Panc1 (cell line): ENCODE measurements around the gene ZNF410. TPM values are rescaled to one million over a fixed set of nuclear protein-coding genes. Genes with fewer than 3 reads are reported as not detected.
"Not testable (repeated sequence)": the region's sequence is repeated elsewhere in the genome, so short reads cannot be mapped to it uniquely, and the experiment has no call there.

Experiments used
- ATAC-seq: fragments of 200-7000 bp; cut with Tn5 transposase; 2 replicates; pipeline ENCODE4 v1.9.1; 2020; ENCODE audit warnings: mild to moderate bottlenecking, moderate library complexity
- Bru-seq: library from RNA; stranded (reverse); fragments of 400-500 nt; gene quantifications from one replicate; lab custom pipeline; 2021; lab: Mats Ljungman, UMichigan
- BruChase-seq, 2 experiments: library from RNA; stranded (reverse); fragments of 400-500 nt; gene quantifications; one replicate each; lab custom pipeline; 2021; lab: Mats Ljungman, UMichigan
- BruUV-seq: library from RNA; stranded (reverse); fragments of 400-500 nt; replicated peaks from 2 replicates; lab custom pipeline; 2021; lab: Mats Ljungman, UMichigan
- CTCF ChIA-PET: fragments of 300-600 bp; sonication (Branson Sonifier 250); formaldehyde crosslinking; loops from one replicate; lab custom pipeline; 2022; ENCODE audit warnings: antibody characterized with exemption; lab: Charles Lee
- POLR2A ChIA-PET: fragments of 300-600 bp; sonication (Branson Sonifier 250); formaldehyde crosslinking; loops from one replicate; lab custom pipeline; 2022; ENCODE audit warnings: antibody characterized with exemption; lab: Charles Lee
- DNase-seq: peaks from one replicate; pipeline ENCODE4 v3.0.0-alpha.2; 2010; ENCODE audit warnings: low read depth, low spot score
- H3K27ac ChIP-seq: 2 replicates; pipeline ENCODE4 v1.5.1; 2011; ENCODE audit warnings: mild to moderate bottlenecking, low read length, inconsistent platforms
- H3K27me3 ChIP-seq: fragments of 200-500 bp; sonication (Bioruptor generic); 2 replicates; pipeline ENCODE4 v1.6.0; 2014; ENCODE audit warnings: low read length, inconsistent platforms; ENCODE audit not compliant: control insufficient read depth, insufficient read depth
- H3K36me3 ChIP-seq: fragments of 200-500 bp; sonication (Bioruptor generic); 2 replicates; pipeline ENCODE4 v1.5.1; 2014; ENCODE audit warnings: inconsistent platforms, mild to moderate bottlenecking, low read length, moderate library complexity; ENCODE audit not compliant: control insufficient read depth, insufficient read depth
- H3K4me1 ChIP-seq: 2 replicates; pipeline ENCODE4 v1.5.1; 2011; ENCODE audit warnings: inconsistent platforms, mild to moderate bottlenecking, low read length, moderate library complexity; ENCODE audit not compliant: control insufficient read depth, insufficient read depth
- H3K4me3 ChIP-seq, 2 experiments: 2 replicates each; pipeline ENCODE4 v1.5.1; 2011 to 2012; ENCODE audit warnings: low read depth in 2 of 2, low read length in 2 of 2, mild to moderate bottlenecking in 2 of 2, inconsistent platforms in 1 of 2, moderate library complexity in 1 of 2
- H3K9me3 ChIP-seq: fragments of 200-500 bp; sonication (Bioruptor generic); 2 replicates; pipeline ENCODE4 v1.5.1; 2014; ENCODE audit warnings: low read depth, mild to moderate bottlenecking, inconsistent platforms, low read length, moderate library complexity; ENCODE audit not compliant: control insufficient read depth, insufficient read depth
- POLR2AphosphoS5 ChIP-seq: IDR thresholded peaks from 2 replicates; pipeline ENCODE4 v1.6.1; 2012; ENCODE audit warnings: mild to moderate bottlenecking, low read depth, low read length, moderate library complexity
- SIN3A ChIP-seq: IDR thresholded peaks from 2 replicates; pipeline ENCODE4 v1.6.1; 2012; ENCODE audit warnings: low read depth, mild to moderate bottlenecking, low read length, moderate library complexity, borderline replicate concordance; ENCODE audit not compliant: insufficient read depth
- TCF7L2 ChIP-seq: IDR thresholded peaks from 2 replicates; pipeline ENCODE4 v1.6.1; 2011; ENCODE audit warnings: mild to moderate bottlenecking, low read depth, low read length, inconsistent platforms
- in situ Hi-C: cut with HindIII; loops from 2 replicates; pipeline ENCODE4 v1.10.0; 2016; ENCODE audit warnings: low sequenced_read_pairs, low pct_unique_long_range_greater_than_20kb
- intact Hi-C: fragments of 100-400 bp; cut with micrococcal nuclease; formaldehyde crosslinking; loops from one replicate; pipeline ENCODE4 v1.10.0; 2022; ENCODE audit not compliant: unreplicated experiment
- long read RNA-seq: library from polyadenylated mRNA; unstranded; transcript quantifications from one replicate; pipeline ENCODE4 v2.0.0, GENCODE V29; 2021; ENCODE audit not compliant: unreplicated experiment
- polyA plus RNA-seq: library from polyadenylated mRNA; unstranded; fragments of >200 nt; gene quantifications from one replicate; pipeline ENCODE4 v1.2.1, GENCODE V29; 2012; ENCODE audit warnings: missing spikeins; ENCODE audit not compliant: insufficient read length
- total RNA-seq: library from RNA; stranded (reverse); gene quantifications from one replicate; pipeline ENCODE4 v1.2.1, GENCODE V29; 2021; ENCODE audit not compliant: unreplicated experiment
- TF ChIP-seq, protein P1 (sequence below), 2 experiments: IDR thresholded peaks; 2 replicates each; pipeline ENCODE4 v1.6.1; 2011 to 2012; ENCODE audit warnings: low read depth in 2 of 2, control low read depth in 1 of 2, low read length in 1 of 2, mild to moderate bottlenecking in 1 of 2, moderate library complexity in 1 of 2; ENCODE audit not compliant: insufficient read depth in 1 of 2
- TF ChIP-seq, protein P2 (sequence below): fragments of 450-650 bp; IDR thresholded peaks from 2 replicates; pipeline ENCODE4 v1.5.1; 2017; ENCODE audit warnings: mild to moderate bottlenecking

The ZNF410 gene
- total RNA-seq = 31.2 TPM
- polyA plus RNA-seq = 22.2 TPM
- Bru-seq, nascent RNA = percentile 84 among the genes with signal in this experiment
- percentile 72 among the genes with signal in this experiment for BruChase-seq, experiment 1, labeled RNA remaining after a 2-hour chase
- BruChase-seq, experiment 2, labeled RNA remaining after a 6-hour chase = percentile 70 among the genes with signal in this experiment
- long read RNA-seq, transcript ZNF410-211 (12 exons, 2,601 nt) = major isoform, 68 of 121 reads
- long read RNA-seq, transcript ZNF410-201 (11 exons, 2,293 nt) = minor isoform, 27 of 121 reads
- long read RNA-seq, partial matches to known transcripts = 12 of 121 reads
- long read RNA-seq, other reads (novel, unspliced or antisense) = 11 of 121 reads

DNA sequence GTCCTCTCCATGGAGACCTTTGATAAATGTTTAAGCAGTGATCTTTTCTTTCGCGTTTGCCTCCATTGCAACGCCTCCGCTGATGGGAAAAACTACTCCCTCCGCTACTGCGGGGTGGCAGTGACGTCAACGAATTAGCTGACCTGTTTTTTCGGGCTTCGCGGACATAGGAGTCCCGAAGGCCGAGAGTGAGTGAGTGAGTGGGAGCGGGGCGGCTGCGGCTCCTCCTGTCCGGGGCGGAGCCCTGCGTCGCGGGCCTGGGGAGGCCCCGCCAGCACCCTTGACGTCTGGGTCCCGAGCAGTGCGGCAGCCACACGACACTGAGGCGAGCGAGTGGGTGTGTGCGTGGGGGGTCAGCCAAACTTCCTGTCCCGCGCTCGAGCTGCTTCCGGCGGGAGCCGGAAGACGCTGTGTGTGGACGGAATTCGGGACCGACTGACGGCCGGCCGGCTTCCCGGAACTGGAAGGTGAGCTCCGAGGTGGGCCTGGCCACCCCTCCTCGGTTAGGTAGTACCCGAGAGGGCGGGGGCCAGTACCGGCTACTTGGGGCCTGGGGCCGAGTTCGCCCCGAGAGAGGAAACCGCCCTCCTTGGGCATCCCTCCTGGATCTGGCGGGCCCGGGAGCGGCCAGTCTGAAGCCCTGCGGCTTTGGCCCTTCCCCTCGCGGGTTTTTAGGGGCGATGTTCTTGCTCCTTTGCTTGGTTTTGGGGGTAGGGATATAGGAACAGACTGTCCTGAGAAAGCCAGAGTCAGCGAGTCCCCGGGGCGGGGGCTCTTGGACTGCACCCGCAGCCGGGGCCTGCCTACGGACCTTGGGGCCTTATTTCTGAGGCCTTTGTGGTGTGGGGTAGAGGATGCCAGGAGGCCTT, at the start of gene ZNF410:
Gene ZNF410, plus strand, starts transcription at position 411 of the 869 bp plus-strand sequence. CDS start 5,317 bp downstream, outside the sequence.
- intact Hi-C loops = no loop called here
- TF ChIP-seq TCF7L2 (no peak), POLR2AphosphoS5 (peak; percentile 71), SIN3A (peak; percentile 91; the same call in 1 of the 2 replicates)
- TF ChIP-seq, protein P1, sequence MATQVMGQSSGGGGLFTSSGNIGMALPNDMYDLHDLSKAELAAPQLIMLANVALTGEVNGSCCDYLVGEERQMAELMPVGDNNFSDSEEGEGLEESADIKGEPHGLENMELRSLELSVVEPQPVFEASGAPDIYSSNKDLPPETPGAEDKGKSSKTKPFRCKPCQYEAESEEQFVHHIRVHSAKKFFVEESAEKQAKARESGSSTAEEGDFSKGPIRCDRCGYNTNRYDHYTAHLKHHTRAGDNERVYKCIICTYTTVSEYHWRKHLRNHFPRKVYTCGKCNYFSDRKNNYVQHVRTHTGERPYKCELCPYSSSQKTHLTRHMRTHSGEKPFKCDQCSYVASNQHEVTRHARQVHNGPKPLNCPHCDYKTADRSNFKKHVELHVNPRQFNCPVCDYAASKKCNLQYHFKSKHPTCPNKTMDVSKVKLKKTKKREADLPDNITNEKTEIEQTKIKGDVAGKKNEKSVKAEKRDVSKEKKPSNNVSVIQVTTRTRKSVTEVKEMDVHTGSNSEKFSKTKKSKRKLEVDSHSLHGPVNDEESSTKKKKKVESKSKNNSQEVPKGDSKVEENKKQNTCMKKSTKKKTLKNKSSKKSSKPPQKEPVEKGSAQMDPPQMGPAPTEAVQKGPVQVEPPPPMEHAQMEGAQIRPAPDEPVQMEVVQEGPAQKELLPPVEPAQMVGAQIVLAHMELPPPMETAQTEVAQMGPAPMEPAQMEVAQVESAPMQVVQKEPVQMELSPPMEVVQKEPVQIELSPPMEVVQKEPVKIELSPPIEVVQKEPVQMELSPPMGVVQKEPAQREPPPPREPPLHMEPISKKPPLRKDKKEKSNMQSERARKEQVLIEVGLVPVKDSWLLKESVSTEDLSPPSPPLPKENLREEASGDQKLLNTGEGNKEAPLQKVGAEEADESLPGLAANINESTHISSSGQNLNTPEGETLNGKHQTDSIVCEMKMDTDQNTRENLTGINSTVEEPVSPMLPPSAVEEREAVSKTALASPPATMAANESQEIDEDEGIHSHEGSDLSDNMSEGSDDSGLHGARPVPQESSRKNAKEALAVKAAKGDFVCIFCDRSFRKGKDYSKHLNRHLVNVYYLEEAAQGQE (IDR thresholded peaks at IDR 0.05; ENCODE audit: insufficient read depth in 1 of 2, low read depth in 2 of 2, low read length in 1 of 2) = 0 out of 4 replicates have a peak, but pooled peaks of 1 of the 2 experiments have one; percentile 36
- TF ChIP-seq, protein P2, sequence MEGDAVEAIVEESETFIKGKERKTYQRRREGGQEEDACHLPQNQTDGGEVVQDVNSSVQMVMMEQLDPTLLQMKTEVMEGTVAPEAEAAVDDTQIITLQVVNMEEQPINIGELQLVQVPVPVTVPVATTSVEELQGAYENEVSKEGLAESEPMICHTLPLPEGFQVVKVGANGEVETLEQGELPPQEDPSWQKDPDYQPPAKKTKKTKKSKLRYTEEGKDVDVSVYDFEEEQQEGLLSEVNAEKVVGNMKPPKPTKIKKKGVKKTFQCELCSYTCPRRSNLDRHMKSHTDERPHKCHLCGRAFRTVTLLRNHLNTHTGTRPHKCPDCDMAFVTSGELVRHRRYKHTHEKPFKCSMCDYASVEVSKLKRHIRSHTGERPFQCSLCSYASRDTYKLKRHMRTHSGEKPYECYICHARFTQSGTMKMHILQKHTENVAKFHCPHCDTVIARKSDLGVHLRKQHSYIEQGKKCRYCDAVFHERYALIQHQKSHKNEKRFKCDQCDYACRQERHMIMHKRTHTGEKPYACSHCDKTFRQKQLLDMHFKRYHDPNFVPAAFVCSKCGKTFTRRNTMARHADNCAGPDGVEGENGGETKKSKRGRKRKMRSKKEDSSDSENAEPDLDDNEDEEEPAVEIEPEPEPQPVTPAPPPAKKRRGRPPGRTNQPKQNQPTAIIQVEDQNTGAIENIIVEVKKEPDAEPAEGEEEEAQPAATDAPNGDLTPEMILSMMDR = no peak
- peak; percentile 67 for DNase-seq
- no TSS peak for BruUV-seq
- H3K27me3 ChIP-seq = no peaks in the 10 kb centered on the region
- peaks cover 10% of the 10 kb centered on the region for H3K36me3 ChIP-seq
- CTCF ChIA-PET = no interaction called here
- peaks cover 13% of the 10 kb centered on the region; the same call in 1 of the 2 replicates for H3K4me1 ChIP-seq
- peak; percentile 98 for ATAC-seq
- POLR2A ChIA-PET = interaction anchor here (0.6 kb wide), 1 partner anchor 613 kb away, joined by 4 read pairs; no protein-coding TSS in a partner anchor
- H3K27ac ChIP-seq = peak within 1 kb of the TSS; percentile 95
- no peaks in the 10 kb centered on the region for H3K9me3 ChIP-seq
- in situ Hi-C loops = no loop called here
- H3K4me3 ChIP-seq = peak within 1 kb of the TSS; percentile 86 to 88

- Histone ChIP-seq H3K4me1 (peaks cover 18% of the 10 kb centered on the region), H3K27ac (peak overlapping the region; percentile 20; the same call in 1 of the 2 replicates)
- CTCF ChIA-PET, intact Hi-C loops, DNase-seq, POLR2A ChIA-PET, H3K27me3 ChIP-seq, in situ Hi-C loops, H3K9me3 ChIP-seq, BruUV-seq, H3K36me3 ChIP-seq, ATAC-seq, H3K4me3 ChIP-seq: not testable (repeated sequence)
Measured at GRCh38 chr14:73838293-73839034, 48.2 kb upstream of the ZNF410 start.
